GM19043 (cell line): ENCODE measurements around the gene WNT3A.

Source experiments
- ATAC-seq: cut with Tn5 transposase; IDR thresholded peaks from one replicate; pipeline ENCODE4 v1.9.1; 2021; ENCODE audit warnings: low read depth; ENCODE audit not compliant: unreplicated experiment

The WNT3A gene

GRCh38 chr1:228081578-228082213 is 74.9 kb downstream of the WNT3A start:
- ATAC-seq = peak; percentile 9

- peak; percentile 66 for ATAC-seq
These were observed 75.6 kb downstream of the WNT3A start, which contains the start of gene ARF1 for GRCh38 chr1:228082214-228082917. Gene ARF1, plus strand, starts transcription at chr1:228082708. Its CDS starts 14,407 bp downstream, at chr1:228097115.

- peak; percentile 4 for ATAC-seq
These were observed 76.4 kb downstream of the WNT3A start for GRCh38 chr1:228082918-228083870.

GRCh38 chr1:228083871-228084278 is 77.1 kb downstream of the WNT3A start:
- ATAC-seq = no peak

- ATAC-seq = no peak
These were observed 77.5 kb downstream of the WNT3A start for GRCh38 chr1:228084325-228084724.

- ATAC-seq = no peak
These were observed 78.0 kb downstream of the WNT3A start for GRCh38 chr1:228084797-228085196.

GRCh38 chr1:228085287-228085951 is 78.6 kb downstream of the WNT3A start:
- no peak for ATAC-seq

- ATAC-seq = no peak
These were observed 81.0 kb downstream of the WNT3A start for GRCh38 chr1:228087771-228088251.

- ATAC-seq = no peak
These were observed 82.0 kb downstream of the WNT3A start for GRCh38 chr1:228088586-228089498.

- ATAC-seq = no peak
These were observed 83.0 kb downstream of the WNT3A start for GRCh38 chr1:228089519-228090380.

- no peak for ATAC-seq
These were observed 83.8 kb downstream of the WNT3A start for GRCh38 chr1:228090613-228091081.

- ATAC-seq = no peak
These were observed 84.3 kb downstream of the WNT3A start for GRCh38 chr1:228091084-228091483.

- no peak for ATAC-seq
These were observed 85.7 kb downstream of the WNT3A start for GRCh38 chr1:228092342-228093049.

GRCh38 chr1:228093050-228093906 is 86.5 kb downstream of the WNT3A start:
- ATAC-seq = no peak

GRCh38 chr1:228094432-228095016 is 87.7 kb downstream of the WNT3A start:
- ATAC-seq = no peak

GRCh38 chr1:228095161-228095560 is 88.4 kb downstream of the WNT3A start:
- ATAC-seq = no peak
